CD1c-positive myeloid dendritic cell (primary cell): Measurements from ENCODE around the gene HAT1.
A peak's percentile ranks its signal among the peaks of the same experiment; 100 is the strongest.
"Not testable (repeated sequence)": the region's sequence is repeated elsewhere in the genome, so short reads cannot be mapped to it uniquely, and the experiment has no call there.

Experiments
- DNase-seq: peaks from one replicate; pipeline ENCODE4 v3.0.0-alpha.2; 2016; ENCODE audit errors: extremely low spot score

Gene HAT1

GRCh38 chr2:171972329-171972982 is 50.2 kb downstream of the HAT1 start:
- DNase-seq = no peak

GRCh38 chr2:171979103-171979502 is 56.8 kb downstream of the HAT1 start:
- no peak for DNase-seq

- DNase-seq = not testable (repeated sequence)
Measured at GRCh38 chr2:171983924-171984323, 61.7 kb downstream of the HAT1 start.

- DNase-seq = no peak
Measured at GRCh38 chr2:171985076-171985475, 62.8 kb downstream of the HAT1 start.

GRCh38 chr2:171986778-171987177 is 64.5 kb downstream of the HAT1 start:
- no peak for DNase-seq

GRCh38 chr2:171991027-171991426 is 68.8 kb downstream of the HAT1 start:
- DNase-seq = no peak

GRCh38 chr2:171995586-171995985 is 73.3 kb downstream of the HAT1 start:
- DNase-seq = no peak

GRCh38 chr2:171996021-171996420 is 73.8 kb downstream of the HAT1 start:
- no peak for DNase-seq

- not testable (repeated sequence) for DNase-seq
Measured at GRCh38 chr2:171997031-171997430, 74.8 kb downstream of the HAT1 start.

GRCh38 chr2:171999161-171999560 is 76.9 kb downstream of the HAT1 start:
- DNase-seq = no peak

- peak; percentile 94 for DNase-seq
Measured at GRCh38 chr2:171999604-172000469, 77.6 kb downstream of the HAT1 start, which contains the start of gene METAP1D. Gene METAP1D (plus strand): TSS chr2:171999953. CDS start chr2:171999970, 17 bp downstream.

- no peak for DNase-seq
Measured at GRCh38 chr2:172000696-172001361, 78.6 kb downstream of the HAT1 start.

- no peak for DNase-seq
Measured at GRCh38 chr2:172007372-172007771, 85.1 kb downstream of the HAT1 start.

- no peak for DNase-seq
Measured at GRCh38 chr2:172009823-172010222, 87.6 kb downstream of the HAT1 start.

- DNase-seq = no peak
Measured at GRCh38 chr2:172011812-172012575, 89.7 kb downstream of the HAT1 start.

- DNase-seq = no peak
Measured at GRCh38 chr2:172012677-172013391, 90.6 kb downstream of the HAT1 start.

- peak; percentile 18 for DNase-seq
Measured at GRCh38 chr2:172013396-172013795, 91.1 kb downstream of the HAT1 start.

- DNase-seq = peak; percentile 32
Measured at GRCh38 chr2:172021074-172021931, 99.0 kb downstream of the HAT1 start.

- DNase-seq = no peak
Measured at GRCh38 chr2:172021955-172022354, 99.7 kb downstream of the HAT1 start.

GRCh38 chr2:172031536-172031935 is 109.3 kb downstream of the HAT1 start:
- DNase-seq = no peak
